HG03139 (cell line): ENCODE measurements around the gene TRIM15.

Experiments used
- ATAC-seq: cut with Tn5 transposase; IDR thresholded peaks from one replicate; pipeline ENCODE4 v1.9.1; 2021; ENCODE audit not compliant: unreplicated experiment

TRIM15 gene

DNA sequence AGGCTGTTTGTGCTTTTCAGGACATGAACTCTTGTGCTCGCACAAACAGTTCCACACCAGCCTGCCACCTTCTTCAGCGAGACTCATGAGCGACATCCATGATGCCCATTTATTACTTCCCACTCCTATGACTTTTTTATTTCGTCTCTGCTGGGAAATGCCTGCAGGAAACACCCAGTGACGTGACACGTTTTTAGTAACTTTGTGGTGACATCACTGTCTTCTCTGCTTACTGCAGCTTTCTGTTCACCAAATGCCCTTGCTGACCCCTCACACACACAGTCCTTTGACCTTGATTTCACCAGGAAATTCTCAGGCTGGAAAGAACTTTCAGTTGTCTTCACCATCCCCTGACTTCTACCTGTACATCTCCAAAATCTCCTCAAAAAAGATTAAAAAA, 18.5 kb upstream of the TRIM15 start:
- ATAC-seq: no peak

DNA sequence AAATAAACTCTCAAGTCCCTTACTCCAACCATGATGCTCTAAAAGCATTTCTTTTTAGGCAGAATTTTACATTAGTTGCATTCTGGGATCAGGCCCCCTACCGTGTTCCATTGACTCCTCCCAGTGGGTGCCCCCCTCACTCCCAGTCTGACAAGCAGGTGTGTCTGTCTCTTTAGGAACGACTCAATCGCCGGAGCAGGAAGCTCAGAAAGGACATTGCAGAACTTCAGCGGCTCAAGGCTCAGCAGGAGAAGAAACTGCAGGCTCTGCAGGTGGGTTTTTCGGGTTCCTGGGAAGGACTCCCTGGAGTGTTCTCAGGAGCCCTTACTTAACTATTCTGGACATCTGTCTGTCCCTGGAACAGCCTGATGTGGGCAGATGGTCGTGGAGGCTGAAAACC, 17.5 kb upstream of the TRIM15 start:
- ATAC-seq: no peak

DNA sequence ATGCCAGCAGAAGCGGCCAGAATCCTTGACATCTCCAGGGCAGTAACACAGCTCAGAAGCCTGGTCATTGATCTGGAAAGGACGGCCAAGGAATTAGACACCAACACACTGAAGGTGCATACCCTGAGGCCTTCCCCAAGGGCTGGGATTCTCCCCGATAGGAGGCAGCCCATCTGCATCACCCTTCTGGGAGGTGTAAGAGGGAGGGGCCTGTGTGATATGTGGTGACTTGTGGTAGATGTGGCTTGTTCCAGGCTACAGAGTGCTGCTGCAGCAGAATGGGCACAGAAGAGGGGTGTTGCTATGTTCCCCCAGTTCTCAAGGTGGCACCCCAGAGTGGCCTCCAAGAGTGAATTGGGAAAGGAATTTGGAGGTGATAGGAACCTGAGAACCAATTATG, 16.2 kb upstream of the TRIM15 start:
- no peak for ATAC-seq

DNA sequence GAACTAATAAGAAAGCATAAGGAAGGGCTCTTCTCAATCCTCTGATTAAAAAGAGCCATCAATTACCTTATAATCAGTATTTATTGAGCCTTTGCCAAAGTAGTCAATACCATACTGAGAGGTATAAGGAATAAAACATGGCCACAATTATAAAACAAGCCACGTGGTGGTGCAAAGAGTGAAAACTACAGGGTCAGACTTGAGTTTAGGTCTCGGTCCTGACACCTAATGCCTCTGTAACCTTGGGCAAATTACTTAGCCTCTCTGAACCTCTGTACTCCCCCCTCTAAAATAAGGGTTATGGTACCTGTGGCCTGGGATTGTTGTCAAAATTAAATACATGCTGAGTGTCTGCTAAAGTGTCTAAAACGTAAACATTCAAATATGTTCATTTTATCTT, 14.1 kb upstream of the TRIM15 start:
- ATAC-seq: no peak

DNA sequence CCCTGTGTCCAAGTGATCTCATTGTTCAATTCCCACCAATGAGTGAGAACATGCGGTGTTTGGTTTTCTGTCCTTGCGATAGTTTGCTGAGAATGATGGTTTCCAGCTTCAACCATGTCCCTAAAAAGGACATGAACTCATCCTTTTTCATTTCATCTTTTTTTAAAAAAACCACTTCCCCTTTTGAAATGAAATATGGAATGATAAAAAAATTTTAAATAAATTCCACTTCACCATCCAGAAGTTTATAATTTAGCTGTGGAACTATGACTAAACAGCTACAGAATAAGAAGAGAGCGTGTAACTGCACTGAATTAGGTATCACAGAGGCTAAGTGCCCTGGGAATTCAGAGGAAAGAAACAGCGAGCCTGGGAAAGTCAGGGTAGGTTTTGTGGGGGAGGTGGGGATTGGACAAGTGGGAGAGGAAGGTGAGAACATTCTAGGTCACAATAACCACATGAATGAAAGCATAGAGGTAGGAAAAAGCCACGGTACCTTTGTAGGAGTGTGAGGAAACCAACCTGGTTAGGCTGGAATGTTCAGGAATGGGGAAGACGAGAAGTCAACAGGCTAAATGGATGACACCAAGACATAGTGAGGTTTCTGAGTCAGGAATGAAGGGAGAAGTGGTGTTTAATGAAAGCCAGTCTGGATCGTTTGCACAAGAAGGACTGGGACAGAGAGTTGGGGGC, 13.3 kb upstream of the TRIM15 start:
- ATAC-seq: no peak

DNA sequence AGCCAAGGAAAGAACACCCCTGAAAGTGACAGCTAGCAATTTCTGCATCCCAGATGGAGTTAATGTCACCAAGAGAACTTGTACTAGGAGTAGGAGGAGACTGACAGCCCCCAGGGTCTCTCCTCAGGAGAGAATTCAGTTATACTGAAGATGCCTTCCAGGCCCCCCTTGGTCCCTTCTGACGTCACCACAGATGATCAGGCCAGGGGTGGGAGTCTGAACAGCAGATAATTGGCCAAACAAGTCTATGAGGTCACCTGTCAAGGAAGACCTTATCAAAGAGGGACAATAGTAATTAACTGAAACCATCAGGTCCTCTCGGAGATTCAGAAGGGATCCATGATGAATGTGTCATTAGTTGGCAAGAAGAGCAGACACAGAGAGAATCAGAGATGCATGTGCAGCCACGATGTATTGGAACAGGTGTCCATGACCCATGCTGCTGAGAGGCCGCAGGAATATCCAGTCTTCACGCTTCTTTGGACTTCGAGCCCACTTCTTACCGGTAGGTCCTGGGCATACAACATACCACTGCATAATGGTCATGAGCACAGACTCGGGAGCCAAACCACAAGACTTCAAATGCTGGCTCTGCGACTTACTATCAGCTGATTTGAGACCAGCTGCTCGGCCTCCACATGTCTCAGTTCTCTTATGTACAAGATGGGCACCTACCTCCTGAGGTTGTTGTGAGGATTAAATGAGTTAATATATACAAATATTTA, 12.5 kb upstream of the TRIM15 start:
- no peak for ATAC-seq

DNA sequence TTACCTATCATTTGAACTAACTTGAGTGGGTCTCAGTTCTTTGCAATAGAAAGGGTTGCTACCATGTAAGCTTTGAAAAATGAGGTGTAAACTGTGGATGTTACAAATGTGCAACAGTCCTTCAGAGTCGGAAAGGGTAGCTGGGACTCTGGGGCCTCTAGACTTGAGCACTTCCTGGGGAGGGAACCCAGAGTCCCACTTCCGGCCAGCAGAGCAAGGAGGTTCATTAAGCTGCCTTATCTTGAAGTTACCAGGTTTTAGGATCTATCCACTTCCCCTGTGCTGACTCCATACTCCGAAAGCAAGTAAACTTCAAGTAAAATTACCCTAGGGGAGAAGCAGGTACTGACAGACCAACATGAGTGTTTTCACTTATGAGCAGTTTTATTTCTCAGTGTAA, 11.8 kb upstream of the TRIM15 start:
- ATAC-seq: no peak

DNA sequence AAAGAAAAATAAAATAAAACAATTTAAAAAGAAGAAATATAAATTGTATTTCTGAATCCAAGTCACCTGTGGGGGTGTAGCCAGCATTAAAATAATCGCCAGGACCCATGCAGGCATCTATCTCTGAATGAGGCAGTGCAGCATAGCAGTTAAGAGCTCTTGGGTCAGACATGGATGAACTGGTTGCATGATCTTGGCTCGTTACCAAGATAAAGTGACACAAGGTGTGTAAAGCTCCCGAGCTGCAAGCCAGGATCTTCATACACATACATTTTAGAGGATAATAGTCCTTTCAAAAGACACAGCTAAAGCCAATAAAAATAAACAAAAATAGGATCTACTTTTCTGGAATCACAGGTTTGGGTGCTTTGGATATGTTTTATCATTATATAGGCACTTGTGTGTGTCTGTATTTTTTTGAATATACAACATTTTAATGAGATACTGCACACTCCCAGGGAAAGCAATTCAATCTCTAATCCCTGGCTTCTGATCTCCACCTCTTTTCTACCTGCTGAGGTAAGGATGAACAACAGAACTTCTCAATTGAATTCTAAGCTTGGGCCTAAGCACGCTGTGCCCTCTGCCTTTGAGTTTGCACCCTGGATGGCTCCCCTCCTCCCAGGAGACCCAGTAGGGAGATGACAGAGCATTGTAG, 11.2 kb upstream of the TRIM15 start:
- no peak for ATAC-seq

DNA sequence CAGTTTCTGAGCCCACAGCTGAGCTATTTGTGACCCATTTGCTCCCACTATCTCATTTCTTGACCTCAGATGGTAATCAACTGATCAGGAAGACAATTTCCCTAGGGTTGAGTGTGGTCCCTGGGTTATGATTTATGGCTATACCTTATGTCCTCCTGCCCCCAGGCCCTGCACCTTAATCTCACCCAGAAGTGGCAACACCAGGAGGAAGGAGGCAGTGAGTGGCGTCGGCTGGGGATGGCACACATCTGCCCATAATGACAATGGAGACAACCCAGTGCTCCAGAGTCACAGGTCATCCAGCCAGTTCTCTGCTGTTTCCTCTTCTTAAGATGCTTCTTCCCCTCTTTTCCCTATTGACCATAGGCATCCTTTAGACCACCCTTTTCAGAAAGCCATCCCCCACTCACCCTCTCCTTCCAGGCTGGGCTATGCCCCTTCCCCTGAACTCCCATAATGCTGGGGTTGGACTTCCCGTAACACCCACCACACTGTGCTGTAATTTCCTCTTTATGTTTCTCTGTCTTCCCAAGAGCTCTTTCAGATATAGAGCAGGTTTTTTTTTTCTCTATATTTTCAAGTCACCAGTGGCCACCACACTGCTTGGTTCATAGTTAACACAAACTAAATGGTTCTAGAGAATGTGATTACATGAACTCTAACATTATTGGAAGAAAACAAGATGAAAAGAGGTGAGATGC, 10.3 kb upstream of the TRIM15 start:
- ATAC-seq: no peak

DNA sequence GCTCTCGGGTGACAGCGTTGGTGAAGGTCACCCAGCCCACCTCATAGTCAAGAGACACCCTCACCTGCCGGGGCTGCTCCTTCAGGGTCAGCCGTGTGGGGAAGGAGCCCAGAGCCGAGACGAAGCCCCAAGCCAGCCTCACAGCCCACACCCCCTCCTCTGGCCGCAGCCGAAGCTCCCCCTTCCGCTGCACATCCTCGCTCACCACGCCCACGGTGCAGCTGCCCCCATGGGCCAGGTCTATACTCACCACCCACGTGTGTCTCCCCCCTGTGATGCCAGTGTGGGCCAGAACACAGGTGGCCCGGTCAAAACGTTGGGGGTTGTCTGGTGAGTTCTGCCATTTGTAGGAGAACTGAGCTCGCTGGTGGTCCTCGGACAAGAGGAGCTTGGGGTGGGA, 9.3 kb upstream of the TRIM15 start:
- no peak for ATAC-seq

DNA sequence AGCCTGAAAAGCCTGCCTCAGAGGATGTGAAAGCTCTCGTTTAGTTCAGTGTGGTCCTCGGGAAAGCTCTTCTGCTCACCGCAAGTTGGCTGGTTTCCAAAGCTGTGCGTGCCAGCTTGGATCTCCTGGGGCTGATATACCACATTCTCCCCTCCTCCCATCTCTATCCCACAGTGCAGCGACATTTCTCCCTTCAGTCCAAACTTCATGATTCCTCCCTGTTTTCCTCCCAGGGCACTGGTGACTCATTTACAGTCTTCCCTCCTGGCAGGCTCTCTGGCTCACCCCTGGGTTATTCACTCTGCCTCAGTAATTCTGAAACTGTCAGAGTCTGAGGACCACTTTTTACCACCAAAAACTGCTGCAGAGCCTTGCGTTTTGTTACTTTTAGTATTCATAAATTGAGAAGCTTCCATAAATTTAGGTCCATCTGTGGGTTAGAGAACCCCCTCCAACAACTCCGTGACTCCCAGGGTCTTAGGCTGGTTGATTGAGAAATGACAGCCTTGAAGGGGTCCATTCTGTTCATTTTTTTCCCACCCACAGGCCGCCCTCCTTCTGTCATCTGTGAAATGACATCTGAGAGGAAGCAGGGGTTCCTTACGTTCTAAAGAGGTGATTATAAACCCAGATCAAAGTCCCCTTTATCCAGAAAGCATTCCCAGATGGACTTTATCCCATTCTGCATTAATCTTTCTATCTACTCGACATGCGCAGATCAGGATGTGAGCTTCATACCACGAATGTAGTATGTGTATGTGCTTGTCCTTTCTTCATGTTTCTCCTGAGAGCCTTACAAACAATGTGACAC, 8.4 kb upstream of the TRIM15 start:
- no peak for ATAC-seq

DNA sequence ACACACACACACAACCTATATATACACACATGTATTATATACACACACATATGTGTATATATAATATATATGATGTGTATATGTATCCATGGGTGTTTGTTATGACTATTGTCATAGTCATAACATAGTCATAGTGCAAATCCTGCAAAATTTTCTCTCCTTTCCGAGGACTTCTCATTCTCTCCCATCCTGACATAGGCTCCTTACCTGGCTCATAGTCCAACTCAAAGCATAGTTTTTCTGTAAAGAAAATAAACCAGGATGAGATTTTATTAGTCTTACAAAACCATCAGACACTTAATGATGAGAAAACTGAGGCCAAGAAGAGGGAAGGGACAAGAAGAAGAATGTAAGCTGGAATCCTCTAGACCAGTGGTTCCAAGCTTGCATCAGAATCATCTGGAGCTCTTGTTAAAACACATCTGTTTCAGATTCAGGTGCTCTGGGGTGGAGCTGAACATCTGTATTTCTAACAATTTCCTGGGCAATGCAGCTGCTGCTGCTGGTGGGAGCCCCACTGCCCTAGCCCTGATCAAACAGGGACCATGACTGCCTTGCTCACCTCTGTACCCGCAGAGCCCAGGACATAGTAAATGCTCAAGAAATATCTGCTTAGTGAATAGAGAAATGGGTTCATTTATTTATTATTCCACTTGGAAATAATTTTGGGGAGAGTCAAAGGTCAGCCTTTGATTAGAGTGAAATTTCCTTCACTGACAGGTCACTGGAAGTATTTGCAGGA, 7.7 kb upstream of the TRIM15 start:
- no peak for ATAC-seq

DNA sequence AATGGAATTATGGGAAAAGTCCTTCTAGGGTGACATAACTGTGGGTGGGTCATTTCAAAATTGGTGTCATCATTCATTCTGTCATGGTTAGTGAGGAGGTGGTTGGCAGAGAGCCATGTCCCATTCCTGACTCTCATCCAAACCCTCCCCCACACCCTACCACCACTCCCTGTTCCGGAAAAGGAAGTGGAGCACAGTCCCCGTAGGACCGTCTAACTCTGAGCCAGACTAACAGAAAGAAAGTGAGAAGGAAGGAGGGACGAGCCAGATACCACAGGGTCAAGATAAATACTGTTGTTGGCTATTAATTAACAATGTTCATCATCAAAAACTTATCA, 7.1 kb upstream of the TRIM15 start:
- ATAC-seq: no peak

DNA sequence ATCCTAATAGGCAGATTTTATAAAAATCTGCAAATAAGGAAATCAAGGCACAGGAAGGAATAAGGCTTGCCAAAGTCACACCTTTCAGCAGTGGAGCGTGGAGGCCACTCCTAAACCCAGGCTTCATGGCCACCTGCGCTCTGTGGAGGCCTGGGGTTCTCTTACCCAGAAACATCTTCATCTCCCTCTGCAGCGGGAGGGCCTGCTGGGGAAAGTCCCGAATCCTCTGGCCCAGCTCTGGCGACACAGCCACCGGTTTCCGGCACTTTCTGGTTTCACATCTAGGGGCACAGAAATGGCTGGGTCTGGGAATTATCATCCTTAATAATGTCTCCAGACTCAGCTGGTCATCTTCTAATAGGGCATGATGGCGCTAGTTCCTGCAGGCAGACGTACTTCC, 6.6 kb upstream of the TRIM15 start:
- ATAC-seq: no peak

DNA sequence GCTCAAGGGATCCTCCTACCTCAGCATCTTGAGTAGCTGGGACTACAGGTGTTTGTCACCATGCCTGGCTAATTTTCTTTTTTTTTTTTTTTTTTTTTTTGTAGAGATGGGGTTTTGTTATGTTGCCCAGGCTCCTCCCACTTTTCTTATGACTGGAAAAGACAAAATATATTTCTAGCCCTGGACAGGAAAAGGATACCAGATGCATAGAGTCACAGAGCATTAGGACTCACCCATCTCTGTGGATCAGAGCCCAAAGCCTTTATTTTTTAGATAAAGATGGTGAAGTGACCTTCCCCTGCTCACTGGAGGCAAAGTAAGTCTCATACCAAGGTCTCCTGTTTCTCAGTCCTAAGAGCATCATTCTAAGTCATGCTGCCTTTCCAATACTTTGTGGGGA, 5.8 kb upstream of the TRIM15 start:
- no peak for ATAC-seq

DNA sequence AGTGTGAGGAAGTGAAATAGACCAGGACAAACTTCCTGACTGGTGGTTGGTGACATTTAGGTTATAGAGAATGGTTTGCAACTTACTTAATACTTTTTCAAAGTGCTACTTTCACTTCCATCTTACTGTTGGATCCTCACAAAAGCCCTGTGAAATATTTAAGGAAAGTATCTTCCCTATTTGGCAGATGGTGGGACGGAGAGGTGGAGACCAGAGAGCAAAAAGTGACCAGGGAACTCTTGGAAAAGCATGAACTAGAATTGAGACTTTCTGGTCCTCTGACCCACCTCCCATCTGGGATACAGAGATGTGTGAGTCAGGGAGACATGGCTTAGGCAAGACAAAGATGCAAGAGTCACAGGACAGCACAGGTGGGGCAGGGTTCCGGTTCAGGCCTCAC, 5.3 kb upstream of the TRIM15 start:
- no peak for ATAC-seq

DNA sequence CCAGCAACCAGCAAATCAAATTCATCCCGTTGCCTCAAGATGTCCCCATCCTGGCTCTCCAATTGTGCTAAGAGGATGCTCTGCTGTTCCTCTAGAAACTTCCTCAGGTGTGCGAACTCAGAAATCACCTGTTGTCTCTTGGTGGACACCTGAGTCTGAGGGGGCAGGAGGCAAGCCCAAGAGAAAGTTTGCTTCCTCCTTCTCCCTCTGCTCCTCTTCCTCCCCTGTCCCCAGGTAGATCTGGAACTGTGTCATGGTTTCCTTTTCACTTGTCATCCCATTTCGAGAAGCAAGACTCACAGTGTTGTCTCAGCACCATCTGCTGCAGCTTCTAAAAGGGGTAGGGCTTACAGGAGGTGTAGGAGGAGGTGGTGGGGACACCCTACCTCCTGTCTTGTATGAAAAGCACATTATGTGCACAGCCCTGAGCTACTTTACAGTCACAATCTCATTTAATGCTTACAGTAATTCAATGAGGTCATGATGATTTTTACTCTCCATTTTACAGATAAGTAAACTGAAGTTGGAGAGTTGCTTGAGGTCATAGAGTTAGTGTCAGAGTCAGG, 4.8 kb upstream of the TRIM15 start:
- ATAC-seq: no peak

DNA sequence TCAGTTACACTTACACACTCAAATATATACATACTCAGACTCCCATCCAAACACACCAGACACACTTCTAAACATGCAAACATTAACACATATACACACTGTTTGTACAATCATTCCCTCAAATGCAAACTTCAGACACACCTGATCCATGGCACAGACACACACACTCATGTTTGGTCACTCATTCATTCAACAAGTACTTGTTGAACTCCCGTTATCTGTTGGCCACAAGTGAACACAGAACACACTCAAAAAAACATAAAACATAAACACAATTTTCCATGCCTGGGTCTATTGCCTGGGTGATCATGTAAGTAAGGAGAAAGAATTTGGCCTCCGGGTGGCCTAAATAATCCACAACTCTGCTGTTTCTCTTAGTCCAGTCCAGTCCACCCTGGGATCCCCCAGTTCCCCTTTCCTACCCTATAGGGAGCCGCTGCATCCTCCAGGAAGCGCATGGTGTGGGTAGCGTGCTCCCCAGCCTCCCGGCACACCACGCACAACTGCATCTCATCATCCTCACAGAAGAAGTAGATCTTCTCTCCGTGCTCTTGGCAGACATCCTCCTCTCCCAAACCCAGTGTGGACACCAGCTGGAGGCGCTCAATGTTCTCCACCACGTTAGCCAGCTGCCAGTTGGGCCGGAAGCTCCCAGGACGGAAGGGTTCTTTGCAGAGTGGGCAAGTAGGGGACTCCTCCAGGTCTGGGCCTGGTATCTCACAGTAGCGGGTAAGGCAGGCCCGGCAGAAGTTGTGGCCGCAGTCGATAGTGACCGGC, 3.1 kb upstream of the TRIM15 start:
- no peak for ATAC-seq

DNA sequence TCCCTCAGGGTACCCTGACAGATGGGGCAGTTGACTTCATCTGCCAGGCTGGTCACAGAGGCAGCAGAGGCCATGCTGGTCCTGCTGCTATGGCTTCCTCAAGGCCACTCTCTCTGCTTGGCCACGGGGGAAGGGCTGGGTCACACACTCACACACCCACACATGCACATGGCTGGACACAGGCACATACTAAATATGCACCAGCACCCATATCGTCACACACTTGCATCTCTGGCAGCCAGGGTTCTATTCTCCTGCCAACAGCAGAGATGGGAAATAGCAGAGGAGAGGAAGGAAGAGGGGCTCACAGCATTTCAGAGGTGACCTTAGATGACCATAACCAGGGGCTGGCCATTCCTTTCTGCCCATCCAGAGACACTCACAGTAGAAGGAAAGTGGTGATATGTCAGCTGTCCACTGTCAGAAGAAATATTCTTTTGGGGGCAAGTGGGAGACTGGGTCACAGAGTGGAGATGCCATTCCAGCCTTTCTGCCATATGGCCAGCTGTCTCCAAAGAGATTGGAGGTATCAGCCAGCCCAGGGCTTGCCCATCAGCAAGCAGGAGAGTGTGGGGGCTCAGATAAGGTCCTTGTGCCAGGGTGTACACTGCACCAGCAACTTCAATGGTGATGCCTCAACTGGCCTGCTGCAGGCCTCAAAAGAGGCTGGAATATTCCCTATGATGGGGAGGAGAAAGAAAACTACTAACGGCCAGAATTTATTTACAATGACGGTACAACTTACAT, 2.4 kb upstream of the TRIM15 start, which contains the start of gene TRIM10:
Gene TRIM10, minus strand, starts transcription at position 427 of the 747 bp plus-strand sequence. Its CDS starts 353 bp downstream, at position 74.
- no peak for ATAC-seq
